Measurements from ENCODE around the gene DENND1A. TPM values are rescaled to one million over a fixed set of nuclear protein-coding genes. Genes with fewer than 3 reads are reported as not detected.

Gene DENND1A
- total and polyA plus RNA-seq, 2 of the 13 experiments (the other 11 are each of a cell fraction or from before 2014, with no cell fraction given), result 14.8 to 30.1 TPM

DNA sequence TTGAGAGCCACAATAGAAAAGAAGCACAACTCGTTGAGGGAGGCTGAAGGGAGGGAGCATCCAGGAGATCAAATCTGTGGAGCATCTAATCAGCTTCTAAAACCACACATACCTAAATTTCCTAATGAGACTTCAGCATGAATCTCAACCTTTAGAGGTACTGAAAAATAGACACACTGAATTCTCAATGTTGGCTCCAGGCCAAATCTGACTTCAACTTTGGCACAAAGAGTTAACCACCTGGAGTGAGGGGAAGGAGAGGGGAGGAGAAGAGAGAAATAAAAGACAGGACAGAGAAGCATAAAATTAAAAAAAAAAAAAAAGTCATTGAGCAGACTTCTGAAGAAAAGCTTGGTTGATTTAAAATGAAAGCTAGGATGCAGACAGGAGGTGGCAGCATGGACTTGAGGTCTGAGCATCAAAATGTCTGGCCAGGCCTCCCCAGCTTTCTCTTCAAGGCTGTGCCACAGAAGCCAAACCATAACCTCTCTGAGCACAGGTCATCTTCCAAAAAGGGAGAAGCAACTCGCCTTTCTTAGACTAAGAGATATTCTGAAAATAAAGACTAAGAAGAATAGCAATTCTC, 205.6 kb downstream of the DENND1A start:
- ChIA-PET POLR2A (no interaction called here), CTCF (ENCODE audit: low intra/inter-chr PET ratio, low total read pairs) (no interaction called here)
- H3K9me3 ChIP-seq (ENCODE audit: low read length), result peaks cover 18% of the 10 kb centered on the region
- H4K20me1 ChIP-seq (ENCODE audit: insufficient read depth, low read length), result no peaks in the 10 kb centered on the region
- H3K79me2 ChIP-seq (ENCODE audit: insufficient read depth, low read length), result no peaks in the 10 kb centered on the region
- no peak overlapping the region for H3K9ac ChIP-seq (ENCODE audit: insufficient read depth, low read depth, low read length)
- no peak for ATAC-seq
- H3K27ac ChIP-seq (ENCODE audit: extremely low read length, insufficient read depth, low read length), result no peak overlapping the region
- 90% methylated on average over 2 of the region's 2 CpGs for WGBS (ENCODE audit: low lambda C conversion rate)
- H3K4me1 ChIP-seq (ENCODE audit: insufficient read depth, low read length), result no peaks in the 10 kb centered on the region
- no peaks in the 10 kb centered on the region for H3K27me3 ChIP-seq (ENCODE audit: control insufficient read depth in 1 of 2, insufficient read depth in 2 of 2, low read length in 2 of 2)
- no peak for DNase-seq (ENCODE audit: low spot score)
- no peak overlapping the region for H2AFZ ChIP-seq (ENCODE audit: low read length)
- in situ Hi-C loops (cut with HindIII; ENCODE audit: extremely low pct_ligation_motif_present, low pct_unique_long_range_greater_than_20kb), result no loop called here
- H3K4me2 ChIP-seq (ENCODE audit: low read depth, low read length), result no peak overlapping the region
- FAIRE-seq, result no peak
- no TSS peak for BruUV-seq (replicated peaks)
- peaks cover 2 to 3% of the 10 kb centered on the region in 2 experiments; a peak in 1 of 5 replicates for H3K36me3 ChIP-seq (replicated peaks in 1 of 2; ENCODE audit: control insufficient read depth in 1 of 2, insufficient read depth in 2 of 2, low read length in 2 of 2)
- H3K4me3 ChIP-seq (replicated peaks in 1 of 3; ENCODE audit: insufficient read depth in 1 of 3, low read depth in 2 of 3, low read length in 3 of 3), result no peak overlapping the region
- intact Hi-C loops (cut with micrococcal nuclease; ENCODE audit: unreplicated experiment), result no loop called here
- TF ChIP-seq ZNF263 (CRISPR knock-in tag; IDR thresholded peaks at IDR 0.05) (no peak), TOE1 (CRISPR knock-in tag; IDR thresholded peaks at IDR 0.05) (no peak), KDM5A (IDR thresholded peaks at IDR 0.05; ENCODE audit: borderline replicate concordance, low read length) (no peak), RFXAP (CRISPR knock-in tag; IDR thresholded peaks at IDR 0.05; ENCODE audit: borderline replicate concordance) (no peak), TBL1XR1 (IDR thresholded peaks at IDR 0.05; ENCODE audit: borderline replicate concordance, low read length, partially characterized antibody) (no peak), ZNF891 (CRISPR knock-in tag; IDR thresholded peaks at IDR 0.05) (no peak), KLF9 (CRISPR knock-in tag; IDR thresholded peaks at IDR 0.05; ENCODE audit: low read depth) (no peak), BORCS8-MEF2B (CRISPR knock-in tag; IDR thresholded peaks at IDR 0.05) (no peak), MYNN (CRISPR knock-in tag; IDR thresholded peaks at IDR 0.05; ENCODE audit: low read depth) (no peak), ZNF772 (CRISPR knock-in tag; IDR thresholded peaks at IDR 0.05) (no peak), ZNF101 (CRISPR knock-in tag; IDR thresholded peaks at IDR 0.05; ENCODE audit: borderline replicate concordance, low read depth) (no peak), IKZF1 (IDR thresholded peaks at IDR 0.05) (no peak), ZSCAN29 (CRISPR knock-in tag; conservative IDR thresholded peaks at IDR 0.05) (no peak), EP300 (IDR thresholded peaks at IDR 0.05; ENCODE audit: low read depth in 2 of 2, low read length in 2 of 2) (no peak), EP300 (CRISPR knock-in tag; IDR thresholded peaks at IDR 0.05; ENCODE audit: borderline replicate concordance) (no peak), ZNF768 (CRISPR knock-in tag; IDR thresholded peaks at IDR 0.05) (peak; percentile 65; the same call in 1 of the 2 replicates), ZNF781 (CRISPR knock-in tag; IDR thresholded peaks at IDR 0.05; ENCODE audit: borderline replicate concordance, not compliant biosample characterization) (no peak), STAG1 (CRISPR knock-in tag; IDR thresholded peaks at IDR 0.05) (peak; percentile 54), HOXD1 (CRISPR knock-in tag; IDR thresholded peaks at IDR 0.05) (no peak), ZNF841 (CRISPR knock-in tag; IDR thresholded peaks at IDR 0.05; ENCODE audit: borderline replicate concordance) (no peak)
- TF ChIP-seq, protein P1, sequence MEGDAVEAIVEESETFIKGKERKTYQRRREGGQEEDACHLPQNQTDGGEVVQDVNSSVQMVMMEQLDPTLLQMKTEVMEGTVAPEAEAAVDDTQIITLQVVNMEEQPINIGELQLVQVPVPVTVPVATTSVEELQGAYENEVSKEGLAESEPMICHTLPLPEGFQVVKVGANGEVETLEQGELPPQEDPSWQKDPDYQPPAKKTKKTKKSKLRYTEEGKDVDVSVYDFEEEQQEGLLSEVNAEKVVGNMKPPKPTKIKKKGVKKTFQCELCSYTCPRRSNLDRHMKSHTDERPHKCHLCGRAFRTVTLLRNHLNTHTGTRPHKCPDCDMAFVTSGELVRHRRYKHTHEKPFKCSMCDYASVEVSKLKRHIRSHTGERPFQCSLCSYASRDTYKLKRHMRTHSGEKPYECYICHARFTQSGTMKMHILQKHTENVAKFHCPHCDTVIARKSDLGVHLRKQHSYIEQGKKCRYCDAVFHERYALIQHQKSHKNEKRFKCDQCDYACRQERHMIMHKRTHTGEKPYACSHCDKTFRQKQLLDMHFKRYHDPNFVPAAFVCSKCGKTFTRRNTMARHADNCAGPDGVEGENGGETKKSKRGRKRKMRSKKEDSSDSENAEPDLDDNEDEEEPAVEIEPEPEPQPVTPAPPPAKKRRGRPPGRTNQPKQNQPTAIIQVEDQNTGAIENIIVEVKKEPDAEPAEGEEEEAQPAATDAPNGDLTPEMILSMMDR (CRISPR knock-in tag; IDR thresholded peaks at IDR 0.05), result 0 out of 2 replicates have a peak, but pooled peaks have one; percentile 35
- TF ChIP-seq, protein P2, sequence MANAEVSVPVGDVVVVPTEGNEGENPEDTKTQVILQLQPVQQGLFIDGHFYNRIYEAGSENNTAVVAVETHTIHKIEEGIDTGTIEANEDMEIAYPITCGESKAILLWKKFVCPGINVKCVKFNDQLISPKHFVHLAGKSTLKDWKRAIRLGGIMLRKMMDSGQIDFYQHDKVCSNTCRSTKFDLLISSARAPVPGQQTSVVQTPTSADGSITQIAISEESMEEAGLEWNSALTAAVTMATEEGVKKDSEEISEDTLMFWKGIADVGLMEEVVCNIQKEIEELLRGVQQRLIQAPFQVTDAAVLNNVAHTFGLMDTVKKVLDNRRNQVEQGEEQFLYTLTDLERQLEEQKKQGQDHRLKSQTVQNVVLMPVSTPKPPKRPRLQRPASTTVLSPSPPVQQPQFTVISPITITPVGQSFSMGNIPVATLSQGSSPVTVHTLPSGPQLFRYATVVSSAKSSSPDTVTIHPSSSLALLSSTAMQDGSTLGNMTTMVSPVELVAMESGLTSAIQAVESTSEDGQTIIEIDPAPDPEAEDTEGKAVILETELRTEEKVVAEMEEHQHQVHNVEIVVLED (CRISPR knock-in tag; IDR thresholded peaks at IDR 0.05; ENCODE audit: borderline replicate concordance), result no peak
- TF ChIP-seq, protein P3, sequence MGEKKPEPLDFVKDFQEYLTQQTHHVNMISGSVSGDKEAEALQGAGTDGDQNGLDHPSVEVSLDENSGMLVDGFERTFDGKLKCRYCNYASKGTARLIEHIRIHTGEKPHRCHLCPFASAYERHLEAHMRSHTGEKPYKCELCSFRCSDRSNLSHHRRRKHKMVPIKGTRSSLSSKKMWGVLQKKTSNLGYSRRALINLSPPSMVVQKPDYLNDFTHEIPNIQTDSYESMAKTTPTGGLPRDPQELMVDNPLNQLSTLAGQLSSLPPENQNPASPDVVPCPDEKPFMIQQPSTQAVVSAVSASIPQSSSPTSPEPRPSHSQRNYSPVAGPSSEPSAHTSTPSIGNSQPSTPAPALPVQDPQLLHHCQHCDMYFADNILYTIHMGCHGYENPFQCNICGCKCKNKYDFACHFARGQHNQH (CRISPR knock-in tag; IDR thresholded peaks at IDR 0.05), result no peak
